Activated T-cell treated with anti-CD3 and anti-CD28 coated beads, Interleukin-2, amount 50 U/mL, for 4 hours (primary cell): ENCODE data around the gene CAMSAP1. TPM values are rescaled to one million over a fixed set of nuclear protein-coding genes. Genes with fewer than 3 reads are reported as not detected.
"Not testable (repeated sequence)": the region's sequence is repeated elsewhere in the genome, so short reads cannot be mapped to it uniquely, and the experiment has no call there.

Source experiments
- ATAC-seq, 2 donors: fragments of 200-7000 bp; cut with Tn5 transposase; one replicate each; pipeline ENCODE4 v1.10.0; 2021
- DNase-seq: peaks from one replicate; pipeline ENCODE4 v3.0.0-alpha.2; 2020
- H3K27me3 Mint-ChIP-seq: one replicate; pipeline ENCODE4 v1.8.0; 2021; ENCODE audit warnings: low read depth, mixed read lengths
- H3K36me3 Mint-ChIP-seq: one replicate; pipeline ENCODE4 v1.8.0; 2022; ENCODE audit warnings: mixed read lengths; ENCODE audit not compliant: insufficient read depth
- H3K4me1 Mint-ChIP-seq: one replicate; pipeline ENCODE4 v1.8.0; 2021; ENCODE audit warnings: low read depth, mixed read lengths
- H3K4me3 Mint-ChIP-seq: one replicate; pipeline ENCODE4 v1.8.0; 2021; ENCODE audit warnings: mild to moderate bottlenecking, moderate library complexity, mixed read lengths
- H3K9me3 Mint-ChIP-seq: one replicate; pipeline ENCODE4 v1.8.0; 2021; ENCODE audit warnings: mixed read lengths
- total RNA-seq, 3 donors: library from RNA; stranded (reverse); gene quantifications; one replicate each; pipeline ENCODE4 v1.2.1, GENCODE V29; 2021

The CAMSAP1 gene
- total RNA-seq, 3 donors from 2014 or later = 26.7 to 37.4 (median 29.2) TPM

DNA sequence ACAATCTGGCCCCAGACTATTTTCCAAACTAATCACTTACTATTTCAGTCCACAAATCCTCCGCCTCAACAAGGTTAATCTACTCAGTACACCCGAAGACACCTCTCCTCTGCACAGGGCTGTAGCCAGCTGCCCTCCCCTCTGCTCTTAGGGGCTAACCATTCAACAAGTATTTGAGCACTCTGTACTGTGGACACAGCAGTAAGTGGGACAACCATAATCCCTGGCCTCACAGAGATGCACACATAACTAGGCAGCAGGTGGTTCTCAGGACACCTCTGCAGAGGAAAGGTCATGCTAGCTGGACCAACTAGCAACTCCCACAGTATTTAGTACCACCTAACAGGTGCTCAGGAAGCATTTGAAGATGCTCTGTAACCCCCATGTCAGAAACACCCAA is 5.5 kb downstream of the CAMSAP1 start:
- Mint-ChIP-seq H3K4me3 (no peak overlapping the region), H3K4me1 (peaks cover 73% of the 10 kb centered on the region), H3K27me3 (no peaks in the 10 kb centered on the region), H3K9me3 (peaks cover 3% of the 10 kb centered on the region), H3K36me3 (peaks cover 19% of the 10 kb centered on the region)
- DNase-seq = no peak
- no peak for ATAC-seq

DNA sequence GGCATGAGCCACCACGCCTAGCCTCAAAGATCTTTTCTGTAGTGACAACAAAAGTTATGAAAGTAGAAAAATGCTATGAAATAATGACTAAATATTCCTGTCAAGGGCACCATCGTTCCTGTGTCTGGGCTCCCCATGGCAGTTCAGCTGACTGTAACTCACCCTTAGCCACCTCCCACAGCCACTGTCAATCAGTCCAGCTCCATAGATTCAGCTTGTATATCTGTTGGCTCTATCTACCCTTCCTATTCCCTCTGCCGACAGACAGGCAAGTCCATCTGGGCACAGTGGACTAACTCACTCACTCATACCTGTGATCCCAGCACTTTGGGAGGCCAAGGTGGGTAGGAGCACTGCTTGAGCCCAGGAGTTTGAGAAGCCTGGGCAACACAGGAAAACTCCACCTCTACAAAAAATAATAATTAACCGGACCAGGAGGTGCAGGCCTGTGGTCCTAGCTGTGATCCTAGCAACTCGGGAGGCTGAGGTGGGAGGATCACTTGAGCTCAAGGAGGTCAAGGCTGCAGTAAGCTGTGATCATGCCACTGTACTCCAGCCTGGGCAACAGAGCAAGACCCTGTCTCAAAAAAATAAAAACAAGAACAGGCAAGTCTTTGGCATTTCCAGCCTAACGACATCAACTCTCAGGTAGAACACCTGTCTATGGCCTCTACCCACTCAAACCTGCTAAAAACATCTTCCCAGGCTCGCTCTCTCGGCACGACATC is 6.2 kb downstream of the CAMSAP1 start:
- H3K4me1 Mint-ChIP-seq = peaks cover 77% of the 10 kb centered on the region
- ATAC-seq = no peak
- H3K36me3 Mint-ChIP-seq = peaks cover 19% of the 10 kb centered on the region

DNA sequence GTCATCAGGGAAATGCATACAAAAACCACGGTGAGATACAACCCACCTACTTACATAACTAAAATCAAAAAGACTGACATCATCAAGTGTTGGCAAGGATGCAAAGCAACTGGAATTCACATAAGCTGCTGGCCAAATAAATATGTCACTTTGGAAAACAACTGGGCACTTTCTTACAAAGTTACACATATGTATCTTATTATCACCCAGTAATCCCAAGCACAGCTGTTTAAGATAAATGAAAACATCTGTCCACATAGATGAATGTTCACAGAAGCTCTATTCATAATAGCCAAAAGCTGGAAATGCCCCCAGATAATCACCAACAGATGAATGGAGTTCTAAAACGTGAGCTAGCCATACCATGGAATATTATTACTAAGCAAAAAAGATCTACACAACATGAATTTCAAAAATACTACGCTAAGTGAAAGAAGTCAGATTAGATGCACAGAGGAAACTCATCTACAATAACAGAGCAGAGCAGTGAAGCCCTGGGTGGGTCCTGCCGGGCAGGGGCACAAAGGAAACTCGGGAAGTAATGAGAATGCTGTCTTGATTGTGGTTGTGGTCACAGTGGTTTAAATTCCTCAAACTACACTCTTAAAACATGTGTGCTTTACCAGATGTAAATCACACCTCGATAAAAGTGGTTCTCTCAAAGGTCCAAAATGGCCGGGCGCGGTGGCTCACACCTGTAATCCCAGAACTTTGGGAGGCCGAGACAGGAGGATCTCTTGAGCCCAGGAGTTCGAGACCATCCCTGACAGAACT is 8.5 kb downstream of the CAMSAP1 start:
- ATAC-seq (peak; percentile 34 to 54), DNase-seq (no peak)
- Mint-ChIP-seq H3K36me3 (peaks cover 17% of the 10 kb centered on the region), H3K9me3 (peaks cover 3% of the 10 kb centered on the region), H3K4me3 (peak overlapping the region; percentile 2), H3K4me1 (peaks cover 77% of the 10 kb centered on the region), H3K27me3 (no peaks in the 10 kb centered on the region)

More for the DNA sequence above, 6.2 kb downstream of the CAMSAP1 start:
- Mint-ChIP-seq H3K9me3 (peaks cover 3% of the 10 kb centered on the region), H3K4me3 (no peak overlapping the region), H3K27me3 (no peaks in the 10 kb centered on the region)
- no peak for DNase-seq

DNA sequence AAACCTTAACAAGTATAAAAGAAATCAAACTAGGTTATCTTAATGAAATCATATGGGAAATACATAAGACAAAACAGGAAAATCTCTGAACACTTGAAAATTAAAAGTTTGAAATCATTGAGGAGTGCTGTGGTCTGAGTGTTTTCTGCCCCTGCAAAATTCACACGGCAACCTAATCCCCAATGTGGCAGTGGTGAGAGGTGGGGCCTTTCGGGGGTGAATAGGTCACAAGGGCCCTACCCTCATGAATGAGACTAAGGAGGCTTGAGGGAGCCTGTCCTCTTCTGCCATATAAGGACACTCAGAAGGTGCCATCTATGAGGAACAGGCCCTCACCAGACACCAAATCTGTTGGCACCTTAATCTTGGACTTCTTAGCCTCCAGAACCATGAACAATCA is 10.7 kb downstream of the CAMSAP1 start:
- peaks cover 19% of the 10 kb centered on the region for H3K36me3 Mint-ChIP-seq
- no peak for ATAC-seq

DNA sequence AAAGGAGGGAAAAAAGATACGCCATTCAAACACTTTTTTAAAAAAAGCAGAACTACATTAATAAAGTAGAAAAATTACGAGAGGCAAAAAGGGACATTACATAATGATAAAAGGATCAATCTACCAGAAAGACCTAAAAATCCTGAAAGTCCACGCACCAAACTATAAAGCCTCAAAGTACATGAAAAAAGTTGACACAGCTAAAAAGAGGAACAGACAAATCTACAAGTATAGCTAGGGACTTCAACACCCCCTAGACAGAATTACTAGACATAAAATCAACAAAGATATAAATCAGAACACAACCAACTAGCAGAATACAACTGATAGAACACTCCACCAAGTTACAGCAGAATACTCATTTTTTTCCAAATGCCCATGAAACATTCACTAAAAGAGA is 11.1 kb downstream of the CAMSAP1 start:
- no peak for DNase-seq

More for the DNA sequence above, 10.7 kb downstream of the CAMSAP1 start:
- Mint-ChIP-seq H3K4me1 (peaks cover 78% of the 10 kb centered on the region), H3K27me3 (no peaks in the 10 kb centered on the region), H3K9me3 (peaks cover 3% of the 10 kb centered on the region), H3K4me3 (no peak overlapping the region)
- no peak for DNase-seq

DNA sequence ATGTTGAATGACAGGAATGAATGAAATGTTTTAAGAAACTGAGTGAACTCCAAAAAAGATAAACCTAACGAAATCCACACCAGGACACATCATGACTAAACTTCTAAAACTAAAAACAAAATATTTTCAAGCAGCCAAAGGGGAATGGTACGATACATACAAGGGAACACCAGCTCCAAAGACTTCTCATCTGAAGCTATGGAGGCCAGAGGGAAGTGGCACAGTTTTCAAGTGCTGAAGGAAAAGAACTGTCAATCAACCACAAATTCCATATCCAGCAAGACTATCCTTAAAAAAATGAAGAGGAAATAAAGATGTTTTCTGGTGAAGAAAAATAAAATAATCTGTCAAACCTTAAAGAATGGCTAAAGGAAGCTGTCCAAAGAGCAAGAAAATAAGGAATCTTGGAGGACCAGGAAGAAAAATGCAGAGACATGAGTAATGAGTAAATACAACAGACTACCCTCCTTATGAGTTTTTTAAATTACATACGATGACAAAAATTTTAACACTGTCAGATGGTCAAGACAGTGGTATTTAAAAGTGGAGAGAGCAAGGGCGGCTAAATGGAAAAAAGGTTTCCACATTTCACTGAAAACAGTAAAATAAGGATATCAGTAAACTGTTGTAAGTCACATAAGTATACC is 12.0 kb downstream of the CAMSAP1 start:
- Mint-ChIP-seq H3K27me3 (no peaks in the 10 kb centered on the region), H3K9me3 (peaks cover 3% of the 10 kb centered on the region), H3K4me1 (peaks cover 79% of the 10 kb centered on the region), H3K36me3 (peaks cover 16% of the 10 kb centered on the region), H3K4me3 (no peak overlapping the region)
- ATAC-seq (no peak), DNase-seq (no peak)

More for the DNA sequence above, 11.1 kb downstream of the CAMSAP1 start:
- H3K4me3 Mint-ChIP-seq = no peak overlapping the region
- peaks cover 3% of the 10 kb centered on the region for H3K9me3 Mint-ChIP-seq
- no peak for ATAC-seq
- peaks cover 78% of the 10 kb centered on the region for H3K4me1 Mint-ChIP-seq
- peaks cover 19% of the 10 kb centered on the region for H3K36me3 Mint-ChIP-seq
- H3K27me3 Mint-ChIP-seq = no peaks in the 10 kb centered on the region

DNA sequence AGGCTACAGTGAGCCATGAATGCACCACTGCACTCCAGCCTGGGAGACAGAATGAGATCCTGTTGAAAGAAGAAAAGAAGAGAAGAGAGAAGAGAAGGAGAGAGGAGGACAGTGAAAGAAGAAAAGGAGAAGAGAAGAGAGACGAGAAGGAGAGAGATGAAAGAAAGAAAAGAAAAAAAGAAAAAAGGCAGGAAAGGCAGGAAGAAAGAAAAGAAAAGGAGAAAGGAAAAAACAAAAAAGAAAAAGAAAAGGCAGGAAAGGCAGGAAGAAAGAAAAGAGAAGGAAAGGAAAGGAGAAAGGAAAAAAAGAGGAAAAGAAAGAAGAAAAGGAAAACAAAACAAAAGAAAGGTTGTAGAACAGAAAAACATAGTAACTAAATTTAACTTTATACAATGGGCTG is 14.2 kb downstream of the CAMSAP1 start:
- ATAC-seq (no peak), DNase-seq (no peak)
- peak overlapping the region; percentile 32 for H3K4me3 Mint-ChIP-seq
- H3K36me3 Mint-ChIP-seq = peaks cover 7% of the 10 kb centered on the region
- H3K4me1 Mint-ChIP-seq = peaks cover 75% of the 10 kb centered on the region
- no peaks in the 10 kb centered on the region for H3K27me3 Mint-ChIP-seq
- H3K9me3 Mint-ChIP-seq = no peaks in the 10 kb centered on the region

DNA sequence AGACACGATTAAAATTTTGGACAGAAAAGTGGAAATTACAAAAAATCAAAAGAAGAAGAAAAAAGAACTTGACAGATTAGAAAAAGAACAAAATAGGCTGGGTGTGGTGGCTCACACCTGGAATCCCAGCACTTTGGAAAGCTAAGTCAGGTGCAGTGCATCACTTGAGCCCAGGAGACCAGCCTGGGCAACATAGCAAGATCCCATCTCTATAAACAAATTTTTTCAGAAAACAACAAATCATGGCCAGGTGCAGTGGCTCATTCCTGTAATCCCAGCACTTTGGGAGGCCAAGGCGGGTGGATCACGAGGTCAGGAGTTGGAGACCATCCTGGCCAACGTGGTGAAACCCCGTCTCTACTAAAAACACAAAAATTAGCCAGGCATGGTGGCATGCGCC is 15.0 kb downstream of the CAMSAP1 start:
- H3K4me1 Mint-ChIP-seq = peaks cover 76% of the 10 kb centered on the region
- H3K36me3 Mint-ChIP-seq, H3K4me3 Mint-ChIP-seq, DNase-seq, H3K27me3 Mint-ChIP-seq, H3K9me3 Mint-ChIP-seq, ATAC-seq: not testable (repeated sequence)

DNA sequence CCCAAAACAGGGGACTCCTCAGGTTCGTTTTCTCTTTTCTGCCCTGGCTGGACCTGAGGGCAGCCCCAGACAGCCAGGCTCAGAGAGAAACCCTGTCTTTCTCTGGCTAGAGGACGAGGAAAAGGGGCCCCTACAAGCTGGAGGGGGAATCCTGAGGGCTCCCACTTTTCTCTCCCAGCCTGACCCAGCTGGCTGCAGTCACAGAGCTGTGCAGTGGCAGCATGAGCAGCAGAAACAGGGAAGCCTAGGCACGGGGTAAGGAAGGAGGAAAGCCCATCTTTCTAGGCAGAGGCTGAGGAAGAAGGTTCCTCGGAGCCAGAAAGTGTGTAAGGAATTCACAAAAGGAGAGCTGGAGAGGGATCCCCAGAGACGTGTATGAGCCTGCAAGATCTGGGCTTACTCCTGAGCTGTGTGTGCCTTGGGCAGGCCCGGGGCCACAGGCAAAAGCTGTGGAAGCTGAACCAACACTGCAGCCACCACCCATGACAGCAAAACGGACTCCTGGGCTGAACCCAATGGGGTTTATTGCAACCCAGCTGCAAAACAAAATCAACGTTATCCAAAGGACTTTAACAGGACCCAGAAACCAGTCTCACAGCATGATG is 16.2 kb downstream of the CAMSAP1 start:
- Mint-ChIP-seq H3K4me3 (no peak overlapping the region), H3K9me3 (no peaks in the 10 kb centered on the region), H3K36me3 (peaks cover 5% of the 10 kb centered on the region), H3K4me1 (peaks cover 79% of the 10 kb centered on the region), H3K27me3 (no peaks in the 10 kb centered on the region)
- DNase-seq = no peak
- ATAC-seq = no peak

DNA sequence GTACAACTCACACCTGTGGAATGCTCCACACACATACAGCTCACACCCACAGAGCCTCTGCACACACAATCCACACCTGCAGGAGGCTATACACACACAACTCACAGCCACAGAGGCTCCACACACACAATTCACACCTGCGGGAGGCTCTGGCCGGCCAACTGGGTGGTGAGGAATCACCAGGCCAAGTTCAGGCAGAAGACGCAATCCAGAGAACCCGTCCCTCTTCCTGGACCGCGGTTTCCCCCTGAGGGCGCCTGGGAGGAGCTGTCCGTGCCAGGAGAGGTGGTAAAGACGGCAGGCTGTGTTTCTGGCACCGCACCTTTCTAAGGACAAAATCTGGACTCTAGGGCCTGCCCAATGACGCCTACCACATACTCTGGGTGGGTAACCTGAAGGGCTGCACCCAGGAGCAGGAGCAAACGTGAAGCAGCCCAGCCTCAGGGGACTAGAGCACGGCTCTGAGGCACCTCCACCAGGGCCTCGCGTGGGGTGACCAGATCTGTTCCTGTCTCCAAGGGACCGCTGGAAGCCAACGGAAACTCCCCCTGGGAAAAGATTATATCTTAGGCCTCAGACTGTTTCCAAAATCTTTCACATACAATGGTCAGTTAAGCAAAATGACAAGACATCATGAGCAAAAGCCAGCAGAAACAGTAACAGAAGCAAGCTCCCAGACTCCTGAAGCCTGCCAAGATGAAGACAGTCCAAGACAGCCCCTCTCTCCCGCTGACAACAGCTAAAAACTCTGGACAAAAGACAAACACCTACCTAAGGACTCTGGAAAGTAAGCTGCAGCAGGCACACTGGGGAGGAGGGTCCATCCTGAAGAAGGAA is 16.9 kb downstream of the CAMSAP1 start:
- DNase-seq (no peak), ATAC-seq (no peak)
- H3K4me3 Mint-ChIP-seq = no peak overlapping the region
- peaks cover 80% of the 10 kb centered on the region for H3K4me1 Mint-ChIP-seq
- no peaks in the 10 kb centered on the region for H3K27me3 Mint-ChIP-seq
- H3K9me3 Mint-ChIP-seq = no peaks in the 10 kb centered on the region
- H3K36me3 Mint-ChIP-seq = peaks cover 5% of the 10 kb centered on the region

DNA sequence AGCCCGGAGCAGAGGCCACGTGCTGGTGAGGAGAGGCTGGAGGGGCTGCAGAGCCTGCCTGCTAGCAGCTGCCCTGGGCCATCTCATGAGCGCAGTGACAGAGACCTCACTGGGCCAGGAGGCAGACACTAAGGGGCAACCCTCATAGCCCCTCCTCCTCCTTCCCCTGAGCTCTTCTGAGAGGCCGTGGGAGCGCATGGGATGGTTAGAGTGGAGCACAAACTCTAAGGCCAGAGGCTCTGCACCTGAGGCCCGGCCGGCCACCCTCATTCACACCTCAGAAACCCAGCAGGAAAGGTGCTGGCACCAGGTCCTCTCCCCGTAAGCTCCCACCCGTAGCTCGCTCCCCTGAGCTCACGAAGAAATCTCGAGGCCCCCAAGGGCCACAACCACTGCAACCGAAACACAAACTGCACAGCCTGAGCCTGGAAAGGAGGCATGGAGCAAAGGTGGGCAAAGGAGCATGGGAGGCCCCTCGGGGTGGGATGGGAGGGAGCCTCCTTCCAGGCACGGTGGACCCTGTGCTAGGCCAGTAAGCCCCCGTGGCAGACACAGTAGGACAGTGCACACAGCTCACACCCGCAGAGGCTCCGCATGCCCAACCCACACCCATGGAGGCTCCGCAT is 17.7 kb downstream of the CAMSAP1 start:
- peaks cover 5% of the 10 kb centered on the region for H3K36me3 Mint-ChIP-seq
- H3K9me3 Mint-ChIP-seq = no peaks in the 10 kb centered on the region
- H3K27me3 Mint-ChIP-seq = no peaks in the 10 kb centered on the region
- H3K4me3 Mint-ChIP-seq = no peak overlapping the region
- DNase-seq (no peak), ATAC-seq (no peak)
- peaks cover 79% of the 10 kb centered on the region for H3K4me1 Mint-ChIP-seq

DNA sequence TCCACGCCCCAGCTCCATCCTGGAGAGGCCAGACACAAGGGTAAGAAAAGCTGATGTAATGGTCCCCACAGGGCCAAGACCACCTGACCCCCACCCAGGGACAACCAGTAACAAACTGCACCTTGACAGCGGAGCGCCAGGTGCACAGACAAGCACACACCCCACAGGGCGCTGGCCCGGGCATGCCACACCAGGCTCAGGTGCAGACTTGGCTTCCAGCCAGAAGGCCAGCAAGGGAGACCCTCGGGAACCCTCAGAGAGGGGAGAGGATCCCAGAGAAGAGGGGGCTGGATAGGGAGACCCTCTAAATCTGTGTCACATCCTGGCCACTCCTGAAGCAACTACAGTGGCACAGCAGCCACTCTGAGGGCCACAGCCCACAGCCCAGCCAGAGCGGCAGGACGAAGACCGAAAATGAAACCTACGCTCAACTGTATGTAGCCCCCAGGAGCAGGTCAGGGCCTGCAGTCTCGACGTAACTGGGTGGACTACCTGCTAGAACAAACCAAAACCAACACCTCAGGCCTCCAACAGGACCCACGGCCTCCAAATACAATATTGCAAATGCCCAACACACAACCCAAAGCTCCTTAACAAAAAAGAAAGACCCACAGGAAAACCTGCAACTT is 18.5 kb downstream of the CAMSAP1 start:
- Mint-ChIP-seq H3K9me3 (no peaks in the 10 kb centered on the region), H3K4me1 (peaks cover 80% of the 10 kb centered on the region), H3K4me3 (no peak overlapping the region), H3K36me3 (peaks cover 5% of the 10 kb centered on the region), H3K27me3 (no peaks in the 10 kb centered on the region)
- DNase-seq (no peak), ATAC-seq (no peak)
